ENCODE measurements around the gene RAPGEF5. TPM values are rescaled to one million over a fixed set of nuclear protein-coding genes. Genes with fewer than 3 reads are reported as not detected.

RAPGEF5 gene
- total and polyA plus RNA-seq, 2 experiments from 2014 or later, result 0.11 to 0.86 TPM

- H4K20me1 ChIP-seq (ENCODE audit: insufficient read depth), result no peaks in the 10 kb centered on the region
- H3K4me3 ChIP-seq, result no peak overlapping the region
- in situ Hi-C loops (cut with MboI), result no loop called here
- no peak overlapping the region for H3K4me2 ChIP-seq (ENCODE audit: unreplicated experiment)
- H3K4me1 ChIP-seq (ENCODE audit: insufficient read depth), result no peaks in the 10 kb centered on the region
- no peak for DNase-seq
- H3K9ac ChIP-seq, result no peak overlapping the region
- no peaks in the 10 kb centered on the region for H3K27me3 ChIP-seq (replicated peaks; ENCODE audit: insufficient read depth)
- TF ChIP-seq EZH2 (IDR thresholded peaks at IDR 0.05; ENCODE audit: insufficient read depth, poor library complexity, severe bottlenecking) (no peak), EZH2phosphoT487 (IDR thresholded peaks at IDR 0.05; ENCODE audit: insufficient read depth, low read depth) (no peak)
- no peaks in the 10 kb centered on the region for H3K79me2 ChIP-seq (ENCODE audit: insufficient read depth)
- H3F3A ChIP-seq (ENCODE audit: insufficient read depth), result no peaks in the 10 kb centered on the region
- H3K9me3 ChIP-seq (ENCODE audit: low read depth), result no peaks in the 10 kb centered on the region
- no peak overlapping the region for H2AFZ ChIP-seq
- H3K36me3 ChIP-seq (ENCODE audit: low read depth), result no peaks in the 10 kb centered on the region
- no peak overlapping the region for H3K27ac ChIP-seq
- H3K9me2 ChIP-seq (ENCODE audit: insufficient read depth), result no peaks in the 10 kb centered on the region
These were observed 115.9 kb downstream of the RAPGEF5 start for GRCh38 chr7:22240904-22241571.

GRCh38 chr7:22238354-22239311 lies 118.3 kb downstream of the RAPGEF5 start:
- H3K9me3 ChIP-seq (ENCODE audit: low read depth), result no peaks in the 10 kb centered on the region
- H3K27me3 ChIP-seq (replicated peaks; ENCODE audit: insufficient read depth), result no peaks in the 10 kb centered on the region
- H3F3A ChIP-seq (ENCODE audit: insufficient read depth), result no peaks in the 10 kb centered on the region
- no peaks in the 10 kb centered on the region for H3K36me3 ChIP-seq (ENCODE audit: low read depth)
- no peak for TF ChIP-seq EZH2phosphoT487 (IDR thresholded peaks at IDR 0.05; ENCODE audit: insufficient read depth, low read depth)
- TF ChIP-seq EZH2 (IDR thresholded peaks at IDR 0.05; ENCODE audit: insufficient read depth, poor library complexity, severe bottlenecking), result no peak
- no peak overlapping the region for H3K9ac ChIP-seq
- no peaks in the 10 kb centered on the region for H3K79me2 ChIP-seq (ENCODE audit: insufficient read depth)
- H2AFZ ChIP-seq, result no peak overlapping the region
- no peak overlapping the region for H3K4me2 ChIP-seq (ENCODE audit: unreplicated experiment)
- H4K20me1 ChIP-seq (ENCODE audit: insufficient read depth), result no peaks in the 10 kb centered on the region
- WGBS, 2 experiments (ENCODE audit: low coverage in 1 of 2, low lambda C conversion rate in 2 of 2, missing lambda C conversion rate in 2 of 2), result 76 to 87% methylated on average over 3 of the region's 3 CpGs
- H3K27ac ChIP-seq, result no peak overlapping the region
- in situ Hi-C loops (cut with MboI), result no loop called here
- no peaks in the 10 kb centered on the region for H3K9me2 ChIP-seq (ENCODE audit: insufficient read depth)
- H3K4me1 ChIP-seq (ENCODE audit: insufficient read depth), result no peaks in the 10 kb centered on the region
- peak; percentile 70 for DNase-seq
- H3K4me3 ChIP-seq, result no peak overlapping the region

GRCh38 chr7:22235134-22235533 lies 121.8 kb downstream of the RAPGEF5 start:
- no peaks in the 10 kb centered on the region for H3K4me1 ChIP-seq (ENCODE audit: insufficient read depth)
- no peak for DNase-seq
- H3K9me2 ChIP-seq (ENCODE audit: insufficient read depth), result no peaks in the 10 kb centered on the region
- in situ Hi-C loops (cut with MboI), result no loop called here
- TF ChIP-seq EZH2phosphoT487 (IDR thresholded peaks at IDR 0.05; ENCODE audit: insufficient read depth, low read depth), result no peak
- no peak for TF ChIP-seq EZH2 (IDR thresholded peaks at IDR 0.05; ENCODE audit: insufficient read depth, poor library complexity, severe bottlenecking)
- H3K79me2 ChIP-seq (ENCODE audit: insufficient read depth), result no peaks in the 10 kb centered on the region
- no peaks in the 10 kb centered on the region for H3K36me3 ChIP-seq (ENCODE audit: low read depth)
- no peaks in the 10 kb centered on the region for H3F3A ChIP-seq (ENCODE audit: insufficient read depth)
- no peak overlapping the region for H2AFZ ChIP-seq
- no peak overlapping the region for H3K27ac ChIP-seq
- H3K9ac ChIP-seq, result no peak overlapping the region
- no peaks in the 10 kb centered on the region for H3K27me3 ChIP-seq (replicated peaks; ENCODE audit: insufficient read depth)
- no peak overlapping the region for H3K4me3 ChIP-seq
- no peak overlapping the region for H3K4me2 ChIP-seq (ENCODE audit: unreplicated experiment)
- no peaks in the 10 kb centered on the region for H3K9me3 ChIP-seq (ENCODE audit: low read depth)
- H4K20me1 ChIP-seq (ENCODE audit: insufficient read depth), result no peaks in the 10 kb centered on the region
- 67 to 91% methylated on average over 2 of the region's 2 CpGs for WGBS, 2 experiments (ENCODE audit: low coverage in 1 of 2, low lambda C conversion rate in 2 of 2, missing lambda C conversion rate in 2 of 2)

GRCh38 chr7:22234227-22234626 lies 122.7 kb downstream of the RAPGEF5 start:
- H3K27ac ChIP-seq, result no peak overlapping the region
- in situ Hi-C loops (cut with MboI), result no loop called here
- WGBS, 2 experiments (ENCODE audit: low coverage in 1 of 2, low lambda C conversion rate in 2 of 2, missing lambda C conversion rate in 2 of 2), result 65 to 68% methylated on average over 3 of the region's 3 CpGs
- no peaks in the 10 kb centered on the region for H3K9me2 ChIP-seq (ENCODE audit: insufficient read depth)
- H2AFZ ChIP-seq, result no peak overlapping the region
- no peaks in the 10 kb centered on the region for H3K9me3 ChIP-seq (ENCODE audit: low read depth)
- H3K4me1 ChIP-seq (ENCODE audit: insufficient read depth), result no peaks in the 10 kb centered on the region
- H3K36me3 ChIP-seq (ENCODE audit: low read depth), result no peaks in the 10 kb centered on the region
- no peaks in the 10 kb centered on the region for H3K27me3 ChIP-seq (replicated peaks; ENCODE audit: insufficient read depth)
- DNase-seq, result no peak
- H3F3A ChIP-seq (ENCODE audit: insufficient read depth), result no peaks in the 10 kb centered on the region
- no peak overlapping the region for H3K4me2 ChIP-seq (ENCODE audit: unreplicated experiment)
- H3K4me3 ChIP-seq, result no peak overlapping the region
- no peak overlapping the region for H3K9ac ChIP-seq
- H4K20me1 ChIP-seq (ENCODE audit: insufficient read depth), result no peaks in the 10 kb centered on the region
- no peaks in the 10 kb centered on the region for H3K79me2 ChIP-seq (ENCODE audit: insufficient read depth)
- TF ChIP-seq EZH2 (IDR thresholded peaks at IDR 0.05; ENCODE audit: insufficient read depth, poor library complexity, severe bottlenecking) (no peak), EZH2phosphoT487 (IDR thresholded peaks at IDR 0.05; ENCODE audit: insufficient read depth, low read depth) (no peak)
